Peyer's patch (tissue), 4 donors: ENCODE data around the gene C18orf63. TPM values are rescaled to one million over a fixed set of nuclear protein-coding genes. Genes with fewer than 3 reads are reported as not detected.
A peak's percentile ranks its signal among the peaks of the same experiment; 100 is the strongest.
"Not testable (repeated sequence)": the region's sequence is repeated elsewhere in the genome, so short reads cannot be mapped to it uniquely, and the experiment has no call there.

Experiments used
- DNase-seq, 3 donors: peaks; one replicate each; pipeline ENCODE4 v3.0.0-alpha.2; 2017 to 2019
- H3K27ac ChIP-seq, 4 donors: fragments of 200-600 bp; sonication (generic); one replicate each; pipeline ENCODE4 v1.5.1; 2016 to 2019
- H3K27me3 ChIP-seq, 2 donors: fragments of 200-600 bp; sonication (generic); one replicate each; pipeline ENCODE4 v1.5.1; 2019
- H3K36me3 ChIP-seq, 3 donors: fragments of 200-600 bp; sonication (generic); one replicate each; pipeline ENCODE4 v1.5.1; 2016 to 2019
- H3K4me1 ChIP-seq, 4 donors: fragments of 200-600 bp; sonication (generic); one replicate each; pipeline ENCODE4 v1.5.1; 2016 to 2019
- H3K4me3 ChIP-seq, 4 donors: fragments of 200-600 bp; sonication (generic); 1 replicate in 3 of 4; 2 replicates in 1 of 4; pipeline ENCODE4 v1.5.1; 2016 to 2019; ENCODE audit warnings: mild to moderate bottlenecking in 1 of 4
- H3K9me3 ChIP-seq, 4 donors: fragments of 200-600 bp; sonication (generic); one replicate each; pipeline ENCODE4 v1.5.1; 2016 to 2019; ENCODE audit warnings: mild to moderate bottlenecking in 1 of 4
- CTCF ChIP-seq, 6 experiments: fragments of 450-650 bp in 4 of 6; fragments of 200-600 bp in 2 of 6; sonication (generic) in 1 of 6; IDR thresholded peaks; one replicate each; pipeline ENCODE4 v1.5.1; 2017 to 2019; ENCODE audit warnings: antibody characterized with exemption in 6 of 6, mild to moderate bottlenecking in 3 of 6, moderate library complexity in 1 of 6
- POLR2A ChIP-seq, 2 donors: fragments of 450-650 bp; IDR thresholded peaks; one replicate each; pipeline ENCODE4 v1.5.1; 2017; ENCODE audit warnings: antibody characterized with exemption in 2 of 2, mild to moderate bottlenecking in 2 of 2, moderate library complexity in 2 of 2
- total RNA-seq, 4 donors: library from RNA; depleted of rRNA; stranded (reverse); fragments of >200 nt; gene quantifications; one replicate each; pipeline ENCODE4 v1.1.0, GENCODE V29; 2016

The C18orf63 gene
- total RNA-seq, 4 donors from 2014 or later: not detected

- H3K36me3 ChIP-seq: no peaks in the 10 kb centered on the region
- H3K9me3 ChIP-seq: no peaks in the 10 kb centered on the region
- no peak for DNase-seq
- H3K4me3 ChIP-seq: peak overlapping the region; percentile 62 to 95 (median 88)
- H3K27me3 ChIP-seq: no peaks in the 10 kb centered on the region
- peak overlapping the region; percentile 64 to 93 (median 80) for H3K27ac ChIP-seq
- TF ChIP-seq CTCF (IDR thresholded peaks at IDR 0.05) (no peak), POLR2A (IDR thresholded peaks at IDR 0.05) (no peak)
- H3K4me1 ChIP-seq: peaks cover 0 to 28% (median 3%) of the 10 kb centered on the region in 4 donors
Measured at GRCh38 chr18:74291472-74291770, 24.2 kb upstream of the C18orf63 start.

GRCh38 chr18:74291771-74292540 lies 23.7 kb upstream of the C18orf63 start, which contains the start of gene CYB5A:
Gene CYB5A (minus strand): TSS chr18:74291963. CDS start chr18:74291875, 88 bp downstream.
- TF ChIP-seq CTCF (IDR thresholded peaks at IDR 0.05) (peak in 2 of 6 experiments; percentile 20 to 37), POLR2A (IDR thresholded peaks at IDR 0.05) (peak; percentile 72 to 73)
- DNase-seq: peak; percentile 97 to 100 (median 99)
- Histone ChIP-seq H3K36me3 (no peaks in the 10 kb centered on the region), H3K4me1 (peaks cover 0 to 26% (median 3%) of the 10 kb centered on the region in 4 donors), H3K27ac (peak within 1 kb of the TSS; percentile 64 to 93 (median 80)), H3K9me3 (no peaks in the 10 kb centered on the region), H3K4me3 (peak within 1 kb of the TSS; percentile 62 to 95 (median 88)), H3K27me3 (no peaks in the 10 kb centered on the region)

- H3K9me3 ChIP-seq: no peaks in the 10 kb centered on the region
- H3K27ac ChIP-seq: peak overlapping the region; percentile 64 to 93 (median 80)
- TF ChIP-seq POLR2A (IDR thresholded peaks at IDR 0.05): no peak
- no peak for TF ChIP-seq CTCF (IDR thresholded peaks at IDR 0.05)
Measured at GRCh38 chr18:74292541-74292858, 23.1 kb upstream of the C18orf63 start.

GRCh38 chr18:74292982-74293381 lies 22.7 kb upstream of the C18orf63 start:
- not testable (repeated sequence) for H3K36me3 ChIP-seq, H3K4me3 ChIP-seq, H3K27me3 ChIP-seq, H3K27ac ChIP-seq, DNase-seq, H3K9me3 ChIP-seq
- H3K4me1 ChIP-seq: peaks cover 0 to 25% (median 3%) of the 10 kb centered on the region in 4 donors

More at GRCh38 chr18:74292541-74292858, 23.1 kb upstream of the C18orf63 start:
- no peak for DNase-seq
- peak overlapping the region; percentile 62 to 95 (median 88) for H3K4me3 ChIP-seq
- H3K36me3 ChIP-seq: no peaks in the 10 kb centered on the region
- no peaks in the 10 kb centered on the region for H3K27me3 ChIP-seq
- H3K4me1 ChIP-seq: peaks cover 0 to 26% (median 3%) of the 10 kb centered on the region in 4 donors

GRCh38 chr18:74294526-74294925 lies 21.1 kb upstream of the C18orf63 start:
- H3K27ac ChIP-seq: no peak overlapping the region
- peaks cover 0 to 10% (median 3%) of the 10 kb centered on the region in 4 donors for H3K4me1 ChIP-seq
- DNase-seq: no peak
- H3K4me3 ChIP-seq: no peak overlapping the region
- no peak for TF ChIP-seq POLR2A (IDR thresholded peaks at IDR 0.05)
- no peaks in the 10 kb centered on the region for H3K36me3 ChIP-seq
- no peaks in the 10 kb centered on the region for H3K27me3 ChIP-seq
- H3K9me3 ChIP-seq: no peaks in the 10 kb centered on the region

- H3K36me3 ChIP-seq: no peaks in the 10 kb centered on the region
- no peaks in the 10 kb centered on the region for H3K9me3 ChIP-seq
- no peak overlapping the region for H3K4me3 ChIP-seq
- no peaks in the 10 kb centered on the region for H3K27me3 ChIP-seq
- no peak overlapping the region for H3K27ac ChIP-seq
- TF ChIP-seq POLR2A (IDR thresholded peaks at IDR 0.05) (no peak), CTCF (IDR thresholded peaks at IDR 0.05) (no peak)
- H3K4me1 ChIP-seq: no peaks in the 10 kb centered on the region
- DNase-seq: no peak
Measured at GRCh38 chr18:74299162-74299561, 16.5 kb upstream of the C18orf63 start.
